22Rv1 (cell line): Measurements from ENCODE around the gene BCAS1.

Experiments used
- H3K27ac ChIP-seq: fragments of 450-650 bp; 2 replicates; pipeline ENCODE4 v1.5.1; 2017
- CTCF ChIP-seq: fragments of 450-650 bp; IDR thresholded peaks from 2 replicates; pipeline ENCODE4 v1.5.1; 2017; ENCODE audit warnings: mild to moderate bottlenecking
- ZFX ChIP-seq: fragments of 450-650 bp; IDR thresholded peaks from 2 replicates; pipeline ENCODE4 v1.6.1; 2017; ENCODE audit warnings: antibody characterized with exemption, borderline replicate concordance

Gene BCAS1

GRCh38 chr20:54070187-54070987, at the start of gene BCAS1:
TSS of gene BCAS1 (minus strand) at chr20:54070594. CDS start at chr20:54058718, 11,876 bp downstream.
- peak within 1 kb of the TSS; percentile 51 for H3K27ac ChIP-seq
- no peak for TF ChIP-seq CTCF
- no peak for TF ChIP-seq ZFX

GRCh38 chr20:54119744-54120143, 49.4 kb upstream of the BCAS1 start:
- no peak overlapping the region for H3K27ac ChIP-seq
- TF ChIP-seq ZFX, result no peak
- TF ChIP-seq CTCF, result no peak

- TF ChIP-seq CTCF, result no peak
- TF ChIP-seq ZFX, result no peak
- H3K27ac ChIP-seq, result no peak overlapping the region
Measured at GRCh38 chr20:54118220-54119001, 48.0 kb upstream of the BCAS1 start.

GRCh38 chr20:54116550-54117235, 46.3 kb upstream of the BCAS1 start:
- no peak overlapping the region for H3K27ac ChIP-seq
- TF ChIP-seq ZFX, result no peak
- TF ChIP-seq CTCF, result no peak

GRCh38 chr20:54115172-54115854, 44.9 kb upstream of the BCAS1 start:
- H3K27ac ChIP-seq, result no peak overlapping the region
- no peak for TF ChIP-seq ZFX

- TF ChIP-seq ZFX, result no peak
- TF ChIP-seq CTCF, result no peak
Measured at GRCh38 chr20:54114109-54114508, 43.7 kb upstream of the BCAS1 start.

GRCh38 chr20:54113566-54113965, 43.2 kb upstream of the BCAS1 start:
- no peak overlapping the region for H3K27ac ChIP-seq

More at GRCh38 chr20:54114109-54114508, 43.7 kb upstream of the BCAS1 start:
- H3K27ac ChIP-seq, result no peak overlapping the region

More at GRCh38 chr20:54113566-54113965, 43.2 kb upstream of the BCAS1 start:
- no peak for TF ChIP-seq CTCF
- TF ChIP-seq ZFX, result no peak
